Fibroblast of lung (primary cell): Measurements from ENCODE around the gene ALDOA.

Experiments
- EZH2 ChIP-seq: IDR thresholded peaks from 2 replicates; pipeline ENCODE4 v1.5.1; 2012; ENCODE audit warnings: low read length, control low read depth, mild to moderate bottlenecking; ENCODE audit errors: missing control alignments
- TF ChIP-seq, protein P1 (sequence below), 2 donors: IDR thresholded peaks in 1 of 2; conservative IDR thresholded peaks in 1 of 2; 1 replicate in 1 of 2; 2 replicates in 1 of 2; pipeline ENCODE4 v1.5.1; 2011 to 2012; ENCODE audit warnings: low read length in 2 of 2, control low read depth in 1 of 2, inconsistent platforms in 1 of 2, low read depth in 1 of 2, mild to moderate bottlenecking in 1 of 2

DNA sequence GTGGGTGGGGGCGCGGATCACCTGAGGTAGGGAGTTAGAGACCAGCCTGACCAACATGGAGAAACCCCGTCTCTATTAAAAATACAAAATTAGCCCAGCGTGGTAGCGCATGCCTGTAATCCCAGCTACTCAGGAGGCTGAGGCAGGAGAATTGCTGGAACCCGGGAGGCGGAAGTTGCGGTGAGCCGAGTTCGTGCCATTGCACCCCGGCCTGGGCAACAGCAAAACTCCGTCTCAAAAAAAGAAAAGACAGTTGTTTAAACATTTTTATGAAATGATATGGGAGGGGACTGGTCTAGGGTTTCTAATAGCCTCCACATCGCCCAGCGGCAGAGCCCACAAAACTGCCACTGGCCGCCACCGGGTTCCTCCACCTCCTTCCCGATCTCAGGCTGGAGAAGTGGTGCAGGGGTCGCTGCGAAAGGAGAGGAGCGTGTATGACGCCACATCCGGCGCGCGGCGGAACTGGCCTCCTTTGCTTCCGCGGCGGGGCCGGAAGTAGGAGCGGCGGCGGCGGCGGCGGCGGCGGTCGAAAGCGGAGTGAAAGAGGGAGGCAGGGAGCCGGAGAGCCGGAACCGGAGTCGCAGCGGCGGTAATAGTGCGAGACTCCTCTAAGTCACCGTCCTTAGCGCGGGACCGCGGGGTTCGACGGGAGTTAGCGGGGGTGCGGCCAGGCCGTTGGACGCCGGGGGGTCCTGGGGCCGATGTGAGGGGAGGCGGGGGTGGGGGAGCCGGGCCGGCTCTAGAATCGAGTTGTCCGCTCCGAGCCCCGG, 10.1 kb downstream of the ALDOA start, which contains the start of gene PPP4C:
- TF ChIP-seq, protein P1, sequence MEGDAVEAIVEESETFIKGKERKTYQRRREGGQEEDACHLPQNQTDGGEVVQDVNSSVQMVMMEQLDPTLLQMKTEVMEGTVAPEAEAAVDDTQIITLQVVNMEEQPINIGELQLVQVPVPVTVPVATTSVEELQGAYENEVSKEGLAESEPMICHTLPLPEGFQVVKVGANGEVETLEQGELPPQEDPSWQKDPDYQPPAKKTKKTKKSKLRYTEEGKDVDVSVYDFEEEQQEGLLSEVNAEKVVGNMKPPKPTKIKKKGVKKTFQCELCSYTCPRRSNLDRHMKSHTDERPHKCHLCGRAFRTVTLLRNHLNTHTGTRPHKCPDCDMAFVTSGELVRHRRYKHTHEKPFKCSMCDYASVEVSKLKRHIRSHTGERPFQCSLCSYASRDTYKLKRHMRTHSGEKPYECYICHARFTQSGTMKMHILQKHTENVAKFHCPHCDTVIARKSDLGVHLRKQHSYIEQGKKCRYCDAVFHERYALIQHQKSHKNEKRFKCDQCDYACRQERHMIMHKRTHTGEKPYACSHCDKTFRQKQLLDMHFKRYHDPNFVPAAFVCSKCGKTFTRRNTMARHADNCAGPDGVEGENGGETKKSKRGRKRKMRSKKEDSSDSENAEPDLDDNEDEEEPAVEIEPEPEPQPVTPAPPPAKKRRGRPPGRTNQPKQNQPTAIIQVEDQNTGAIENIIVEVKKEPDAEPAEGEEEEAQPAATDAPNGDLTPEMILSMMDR (conservative IDR thresholded peaks at IDR 0.05 in 1 of 2, IDR thresholded peaks at IDR 0.05 in 1 of 2; ENCODE audit: low read depth in 1 of 2, low read length in 2 of 2) = no peak
- TF ChIP-seq EZH2 = no peak
